ENCODE measurements around the gene COX19. TPM values are rescaled to one million over a fixed set of nuclear protein-coding genes. Genes with fewer than 3 reads are reported as not detected.
"Not testable (repeated sequence)": the region's sequence is repeated elsewhere in the genome, so short reads cannot be mapped to it uniquely, and the experiment has no call there.

COX19 gene
- total RNA-seq, 1 experiment from 2014 or later, result 18.8 TPM

- DNase-seq (ENCODE audit: low spot score), result peak; percentile 59
- POLR2A ChIA-PET (ENCODE audit: low non-redundant PET); H3K27me3 ChIP-seq (replicated peaks; ENCODE audit: insufficient read depth, low read depth, low read length, poor library complexity); H3K4me3 ChIP-seq (ENCODE audit: low read depth, low read length, poor library complexity, severe bottlenecking); H3K4me1 ChIP-seq (ENCODE audit: insufficient read depth, low read length, poor library complexity, severe bottlenecking); intact Hi-C loops (cut with micrococcal nuclease; ENCODE audit: unreplicated experiment); CTCF ChIA-PET; H3K9me3 ChIP-seq (ENCODE audit: low read depth, low read length, poor library complexity, severe bottlenecking); H3K27ac ChIP-seq (ENCODE audit: low read depth, low read length, poor library complexity, severe bottlenecking); H3K36me3 ChIP-seq (ENCODE audit: insufficient read depth, low read length, poor library complexity, severe bottlenecking); BruUV-seq (replicated peaks): not testable (repeated sequence)
Measured at GRCh38 chr7:1001069-1001770, 25.9 kb upstream of the COX19 start.

- DNase-seq (ENCODE audit: low spot score), result no peak
- no peak overlapping the region for H3K27ac ChIP-seq (ENCODE audit: low read depth, low read length, poor library complexity, severe bottlenecking)
- H3K4me3 ChIP-seq (ENCODE audit: low read depth, low read length, poor library complexity, severe bottlenecking), result no peak overlapping the region
- no TSS peak for BruUV-seq (replicated peaks)
- H3K9me3 ChIP-seq (ENCODE audit: low read depth, low read length, poor library complexity, severe bottlenecking), result no peaks in the 10 kb centered on the region
- H3K4me1 ChIP-seq (ENCODE audit: insufficient read depth, low read length, poor library complexity, severe bottlenecking), result no peaks in the 10 kb centered on the region
- intact Hi-C loops (cut with micrococcal nuclease; ENCODE audit: unreplicated experiment), result no loop called here
- no peak for TF ChIP-seq CTCF (conservative IDR thresholded peaks at IDR 0.05; ENCODE audit: low read depth, low read length)
- TF ChIP-seq EZH2 (IDR thresholded peaks at IDR 0.05; ENCODE audit: borderline replicate concordance, low read depth, low read length, poor library complexity, severe bottlenecking), result no peak
- ChIA-PET CTCF (no interaction called here), POLR2A (ENCODE audit: low non-redundant PET) (no interaction called here)
- H3K27me3 ChIP-seq (replicated peaks; ENCODE audit: insufficient read depth, low read depth, low read length, poor library complexity), result no peaks in the 10 kb centered on the region
- H3K36me3 ChIP-seq (ENCODE audit: insufficient read depth, low read length, poor library complexity, severe bottlenecking), result peaks cover 10% of the 10 kb centered on the region
Measured at GRCh38 chr7:999941-1000935, 24.9 kb upstream of the COX19 start.

- DNase-seq (ENCODE audit: low spot score), result no peak
- no peaks in the 10 kb centered on the region for H3K9me3 ChIP-seq (ENCODE audit: low read depth, low read length, poor library complexity, severe bottlenecking)
- POLR2A ChIA-PET (ENCODE audit: low non-redundant PET), result no interaction called here
- H3K27ac ChIP-seq (ENCODE audit: low read depth, low read length, poor library complexity, severe bottlenecking), result no peak overlapping the region
- intact Hi-C loops (cut with micrococcal nuclease; ENCODE audit: unreplicated experiment), result no loop called here
- TF ChIP-seq CTCF (conservative IDR thresholded peaks at IDR 0.05; ENCODE audit: low read depth, low read length), result no peak
- CTCF ChIA-PET, result no interaction called here
- H3K27me3 ChIP-seq (replicated peaks; ENCODE audit: insufficient read depth, low read depth, low read length, poor library complexity), result no peaks in the 10 kb centered on the region
- H3K36me3 ChIP-seq (ENCODE audit: insufficient read depth, low read length, poor library complexity, severe bottlenecking), result peaks cover 10% of the 10 kb centered on the region
- H3K4me1 ChIP-seq (ENCODE audit: insufficient read depth, low read length, poor library complexity, severe bottlenecking), result no peaks in the 10 kb centered on the region
- BruUV-seq (replicated peaks), result no TSS peak
- no peak overlapping the region for H3K4me3 ChIP-seq (ENCODE audit: low read depth, low read length, poor library complexity, severe bottlenecking)
Measured at GRCh38 chr7:999149-999879, 24.0 kb upstream of the COX19 start.

Data from A673 (cell line).